Left hindlimb (tissue), 1 donor: ENCODE data around the gene KMT2C.

Experiments
- DNase-seq: peaks from one replicate; pipeline ENCODE4 v3.0.0-alpha.2; 2018

Gene KMT2C

DNA sequence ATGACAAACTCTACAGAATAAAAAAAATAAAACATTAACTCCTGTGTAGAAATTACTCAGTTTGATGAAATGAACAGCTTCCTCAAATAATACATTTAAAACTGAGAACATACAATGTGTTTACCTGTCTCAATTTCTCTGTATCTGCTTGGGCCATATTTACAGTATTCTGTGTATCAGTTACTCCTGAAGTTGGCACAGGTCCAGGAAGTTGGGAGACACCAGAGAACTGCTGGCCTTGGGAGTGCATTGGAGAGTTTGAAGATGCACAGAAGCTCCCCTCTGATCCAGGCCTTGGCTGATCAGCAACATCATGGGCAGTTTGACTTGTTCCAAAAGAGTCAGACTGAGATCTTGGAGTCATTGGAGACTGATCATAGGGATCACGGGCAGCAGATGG lies 255.2 kb downstream of the KMT2C start:
- no peak for DNase-seq

DNA sequence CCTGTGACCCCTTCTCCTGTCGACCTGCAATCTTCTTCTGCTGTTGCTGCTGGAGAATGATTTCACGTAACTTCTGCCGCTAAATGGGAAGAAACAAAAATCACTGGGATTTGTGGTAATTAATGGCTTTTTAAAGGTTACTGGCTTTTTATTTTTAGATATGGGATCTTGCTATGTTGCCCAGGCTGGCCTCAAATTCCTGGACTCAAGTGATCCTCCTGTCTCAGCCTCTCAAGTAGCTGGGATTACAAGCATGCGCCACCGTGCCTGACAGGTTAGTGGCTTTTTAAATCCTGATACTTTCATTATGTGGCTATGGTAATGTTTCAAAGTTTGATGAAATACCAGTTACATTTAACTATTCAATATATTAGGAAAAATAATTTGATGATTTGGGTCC lies 255.8 kb downstream of the KMT2C start:
- no peak for DNase-seq

DNA sequence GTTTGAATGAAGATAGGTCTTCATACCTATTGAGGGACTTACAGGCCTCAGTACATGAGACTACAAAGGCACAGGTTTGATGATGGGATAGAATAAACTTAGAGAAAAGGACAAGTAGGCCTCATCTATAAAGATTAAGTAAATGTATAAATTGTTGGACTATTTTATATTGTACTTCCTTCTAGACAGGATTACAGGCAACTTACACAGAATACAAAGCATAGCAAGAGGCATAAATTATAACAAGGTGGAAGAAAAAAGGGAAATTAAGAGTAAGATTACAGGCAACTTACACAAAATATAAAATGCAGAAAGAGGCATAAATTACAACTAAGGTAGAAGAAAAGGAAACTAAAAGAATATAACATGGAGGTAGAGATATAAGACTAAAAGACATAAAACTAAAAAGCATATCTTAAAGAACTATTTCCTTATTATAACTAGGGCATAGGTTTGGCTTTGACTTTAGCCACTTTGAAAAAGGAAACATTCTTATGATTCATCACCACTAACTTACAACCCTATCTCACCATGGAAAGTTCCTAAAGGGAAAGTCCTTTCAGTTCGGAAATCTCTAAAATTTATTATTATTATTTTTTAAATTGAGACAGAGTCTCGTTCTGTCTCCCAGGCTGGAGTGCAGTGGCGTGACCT lies 257.3 kb downstream of the KMT2C start:
- DNase-seq, result no peak

DNA sequence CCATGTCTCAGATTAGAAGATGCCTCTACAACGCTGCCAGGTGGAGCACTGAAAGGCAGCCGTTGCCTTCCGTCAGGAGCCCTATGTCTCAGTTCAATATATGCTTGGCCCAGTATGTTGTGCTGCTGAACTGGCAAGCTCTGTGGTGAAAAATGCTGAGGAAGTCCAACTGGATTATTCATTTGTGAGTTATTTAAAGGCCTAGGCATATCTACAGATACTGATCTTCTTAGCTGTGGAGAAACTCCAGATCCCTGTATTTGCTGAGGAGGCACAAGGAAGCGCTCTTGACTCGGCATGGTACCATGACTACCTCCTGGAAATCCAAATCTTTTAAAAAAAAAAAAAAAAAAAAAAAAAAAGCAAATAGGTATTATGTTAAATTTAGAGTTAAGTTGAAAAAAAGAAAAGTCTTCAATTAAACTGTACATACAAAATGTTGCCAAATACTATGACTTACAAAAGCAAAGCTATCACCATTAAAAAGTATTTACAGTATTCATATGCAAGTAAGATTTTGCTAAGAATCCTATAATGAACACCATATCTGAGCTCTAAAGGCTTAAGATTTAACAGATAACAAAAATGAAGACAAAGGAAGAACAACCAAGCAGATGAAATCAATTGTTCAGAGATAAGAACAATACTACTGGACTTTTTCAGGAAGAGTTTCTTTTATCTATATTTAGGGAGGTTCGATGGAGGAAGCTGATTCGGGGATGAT lies 258.0 kb downstream of the KMT2C start:
- DNase-seq, result no peak

DNA sequence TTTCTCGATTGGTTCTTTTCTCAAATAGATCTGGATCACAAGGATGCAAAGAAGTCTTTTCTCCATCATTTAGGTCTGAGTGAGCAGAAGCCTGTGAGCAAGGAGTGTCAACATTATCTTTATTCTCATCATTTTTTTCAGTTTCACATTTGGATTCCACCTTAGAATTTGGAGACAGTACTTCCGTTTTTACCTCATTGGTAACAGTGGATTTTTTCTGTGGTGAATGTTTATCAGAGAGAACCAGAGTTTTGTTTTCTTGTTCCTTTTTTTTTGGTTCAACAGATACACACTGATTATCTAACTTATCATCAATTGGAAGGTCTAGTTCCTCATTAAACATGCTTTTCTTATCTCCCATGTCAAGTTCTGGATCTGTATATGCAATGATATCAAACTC lies 259.0 kb downstream of the KMT2C start:
- DNase-seq, result no peak

DNA sequence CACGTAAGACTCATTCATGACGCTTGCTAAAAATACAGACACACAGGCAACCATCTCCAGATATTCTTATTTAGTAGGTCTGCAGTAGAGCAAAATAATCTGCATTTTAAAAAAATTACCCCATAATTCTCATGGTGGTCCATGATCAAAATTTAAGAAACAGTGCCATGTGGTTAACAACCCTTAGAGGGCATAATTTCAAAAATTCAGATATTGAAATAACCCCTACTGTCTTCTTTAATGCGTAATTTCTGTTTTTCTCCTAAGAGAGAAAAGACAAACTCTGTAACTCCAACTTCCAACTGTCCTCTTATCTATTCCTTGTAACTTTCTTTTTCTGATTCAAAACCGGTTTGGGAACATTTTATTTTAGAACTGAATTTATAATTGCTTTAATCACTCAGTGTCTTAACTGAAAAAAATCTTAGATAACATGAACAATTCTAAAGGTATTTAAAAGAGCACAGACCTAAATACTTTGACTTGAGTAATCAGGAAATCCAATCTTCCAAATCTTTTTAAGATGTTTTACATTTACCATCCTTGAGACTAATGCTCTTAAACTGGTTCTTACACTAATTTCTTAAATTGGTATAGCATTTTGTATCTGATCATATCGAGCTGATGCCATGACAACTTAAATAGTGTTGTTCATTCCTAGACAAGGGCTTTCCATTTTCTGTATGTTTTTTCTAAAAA lies 262.3 kb downstream of the KMT2C start:
- DNase-seq, result no peak

DNA sequence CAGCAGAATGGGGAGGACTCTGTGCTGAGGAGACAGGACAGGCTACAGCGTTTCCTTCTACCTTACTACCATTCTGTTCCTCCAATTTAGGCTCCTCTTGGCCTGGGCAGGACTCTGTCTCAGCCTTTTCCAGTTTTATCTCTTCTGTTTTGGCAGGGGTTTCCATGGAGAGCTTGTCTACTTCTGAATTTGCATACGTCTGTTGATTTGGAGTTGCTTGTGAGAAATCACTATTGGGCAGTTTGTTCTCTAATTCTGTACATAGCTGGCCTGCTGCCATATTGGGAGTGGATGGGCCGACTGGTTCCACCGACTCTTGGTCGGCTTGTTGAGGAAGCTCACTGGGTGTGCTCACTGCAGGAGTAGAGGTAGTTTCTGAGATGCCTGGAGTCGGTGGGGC lies 273.5 kb downstream of the KMT2C start:
- DNase-seq, result no peak

DNA sequence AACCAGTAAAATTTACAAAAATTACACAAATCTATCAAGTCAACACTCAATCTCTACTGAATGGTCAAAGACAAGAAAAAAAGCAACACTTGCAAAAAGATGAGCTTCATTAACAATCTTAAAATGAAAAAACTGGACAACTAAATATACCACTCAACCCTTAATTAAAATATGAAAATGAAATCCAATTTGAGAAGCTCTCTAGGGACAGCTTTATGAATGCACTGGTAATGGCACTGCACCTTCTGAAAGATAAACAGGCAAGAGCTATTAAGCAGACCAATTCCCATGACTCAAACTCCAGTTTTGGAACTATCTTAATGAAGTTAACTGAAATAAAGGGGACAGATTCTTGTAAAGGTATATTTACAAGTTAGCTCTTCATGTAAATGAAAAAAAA lies 274.6 kb downstream of the KMT2C start:
- no peak for DNase-seq

DNA sequence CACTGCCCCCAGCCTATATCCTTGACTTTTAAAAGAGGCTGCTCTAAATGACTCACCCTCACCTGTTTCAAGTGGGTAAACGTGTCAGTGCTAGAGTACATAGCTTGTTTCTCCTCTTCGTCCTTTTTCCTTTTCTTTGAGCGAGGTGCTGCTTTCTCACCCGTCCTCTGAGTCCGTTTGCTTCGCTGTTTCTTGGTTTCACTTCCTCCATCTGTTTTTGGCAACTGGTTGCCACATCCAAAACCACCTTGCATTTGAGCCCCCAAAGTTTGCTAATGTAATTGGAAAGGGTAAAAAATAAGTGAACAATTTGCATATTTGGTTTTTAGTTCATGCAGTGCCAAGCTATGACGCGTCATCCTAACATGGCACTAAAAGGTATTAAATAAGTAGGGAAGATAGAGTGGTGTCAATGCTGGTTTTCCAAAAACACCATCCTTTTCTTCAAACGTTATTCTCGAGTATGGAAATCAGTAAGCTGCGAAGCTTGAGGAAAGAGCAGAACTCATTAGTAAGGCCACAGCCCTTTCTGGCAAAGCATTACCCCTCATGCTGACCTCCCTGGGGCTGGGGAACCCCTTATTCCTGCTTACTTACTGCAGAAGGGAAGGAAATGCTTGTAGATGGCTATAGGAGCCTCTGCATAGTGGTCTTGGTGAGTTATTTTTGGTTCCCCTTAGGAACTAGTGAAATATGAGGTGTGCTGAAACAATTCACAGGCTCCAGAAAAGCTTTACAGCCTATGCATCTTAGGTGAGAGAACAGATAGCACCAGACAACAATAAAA lies 276.8 kb downstream of the KMT2C start:
- no peak for DNase-seq

DNA sequence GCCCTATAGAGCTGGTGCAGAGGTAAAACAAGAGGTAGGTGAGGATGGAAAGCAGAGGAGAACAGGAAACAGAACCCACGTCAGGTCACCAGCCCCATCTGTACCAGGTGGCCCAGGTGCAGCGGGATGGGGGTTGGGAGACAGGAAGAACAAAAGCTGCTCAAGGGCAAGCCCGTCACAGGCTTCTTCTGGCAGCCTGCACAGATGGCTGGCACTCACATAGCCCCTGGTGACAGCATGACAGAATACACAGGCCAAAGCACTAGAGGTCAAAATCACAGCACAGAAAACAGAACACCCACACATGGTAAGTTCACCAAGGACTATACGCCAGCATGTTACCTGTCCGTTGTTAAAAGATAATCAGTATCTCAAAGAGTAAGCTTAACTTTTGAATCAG lies 283.5 kb downstream of the KMT2C start:
- DNase-seq, result no peak

DNA sequence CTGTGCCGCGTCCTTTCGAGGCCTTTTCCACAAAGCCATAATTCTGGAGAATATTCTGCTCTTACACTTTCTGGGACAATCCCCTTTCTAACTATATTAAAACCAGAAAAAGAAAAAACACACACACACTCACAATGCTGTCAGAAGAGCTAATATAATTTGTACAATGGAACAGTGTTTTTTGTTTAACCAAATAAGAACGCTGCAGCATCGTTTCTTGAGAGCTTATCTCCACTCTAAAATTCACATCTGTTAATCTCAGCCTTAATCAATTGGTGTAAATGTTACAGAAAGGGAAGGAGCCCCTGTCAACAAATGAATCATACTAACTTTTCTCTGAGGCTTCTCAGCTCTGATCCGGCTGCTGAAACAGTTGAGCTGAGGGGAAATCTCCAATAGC lies 286.4 kb downstream of the KMT2C start:
- DNase-seq, result no peak

DNA sequence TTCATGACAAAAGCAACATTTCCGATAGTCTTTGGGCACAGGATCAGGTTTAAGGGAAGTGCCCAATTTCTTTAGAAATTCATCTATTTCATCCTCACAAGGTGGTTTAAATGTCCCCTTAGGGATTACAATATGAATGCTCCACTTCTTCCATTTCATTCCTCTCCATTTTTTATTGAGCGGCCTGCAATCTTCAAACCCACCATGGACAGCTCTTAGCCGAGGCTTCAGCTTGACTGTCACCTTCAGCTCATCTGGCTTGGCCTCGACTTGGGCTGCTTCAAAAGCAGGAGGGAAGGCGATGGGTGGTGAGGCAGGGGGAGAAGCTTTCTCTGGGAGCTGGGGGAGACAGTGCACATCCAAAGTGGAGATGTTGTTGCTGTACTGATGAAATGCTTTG lies 287.1 kb downstream of the KMT2C start:
- no peak for DNase-seq

DNA sequence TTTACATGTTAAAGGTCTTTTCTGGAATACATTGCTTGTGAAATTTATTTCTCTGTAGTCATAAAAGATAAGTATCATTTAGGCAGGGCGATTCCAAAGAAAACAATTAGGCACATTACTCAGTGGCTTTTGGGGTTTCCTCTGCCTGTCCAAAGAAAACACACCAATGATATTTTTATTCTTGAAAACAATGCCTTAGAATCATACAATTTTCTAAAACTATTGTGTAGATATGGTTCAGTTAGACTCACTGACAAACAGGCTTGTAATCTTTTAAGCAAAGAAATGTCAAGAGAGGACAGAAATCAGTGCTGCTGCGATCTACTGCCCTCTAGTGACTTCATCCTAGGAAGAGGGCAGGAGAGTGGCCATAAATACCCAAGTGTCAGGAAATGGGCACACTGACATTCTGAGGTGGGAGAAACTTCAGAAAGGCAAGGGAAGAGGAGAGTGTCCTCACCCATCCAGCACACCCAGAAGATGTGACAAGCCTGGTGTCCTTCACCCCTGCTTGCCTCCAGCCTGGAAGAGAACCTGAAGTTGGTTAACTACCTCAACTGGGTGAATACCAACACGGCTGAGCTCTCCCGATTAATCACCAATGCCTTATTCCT lies 289.8 kb downstream of the KMT2C start:
- DNase-seq, result no peak

DNA sequence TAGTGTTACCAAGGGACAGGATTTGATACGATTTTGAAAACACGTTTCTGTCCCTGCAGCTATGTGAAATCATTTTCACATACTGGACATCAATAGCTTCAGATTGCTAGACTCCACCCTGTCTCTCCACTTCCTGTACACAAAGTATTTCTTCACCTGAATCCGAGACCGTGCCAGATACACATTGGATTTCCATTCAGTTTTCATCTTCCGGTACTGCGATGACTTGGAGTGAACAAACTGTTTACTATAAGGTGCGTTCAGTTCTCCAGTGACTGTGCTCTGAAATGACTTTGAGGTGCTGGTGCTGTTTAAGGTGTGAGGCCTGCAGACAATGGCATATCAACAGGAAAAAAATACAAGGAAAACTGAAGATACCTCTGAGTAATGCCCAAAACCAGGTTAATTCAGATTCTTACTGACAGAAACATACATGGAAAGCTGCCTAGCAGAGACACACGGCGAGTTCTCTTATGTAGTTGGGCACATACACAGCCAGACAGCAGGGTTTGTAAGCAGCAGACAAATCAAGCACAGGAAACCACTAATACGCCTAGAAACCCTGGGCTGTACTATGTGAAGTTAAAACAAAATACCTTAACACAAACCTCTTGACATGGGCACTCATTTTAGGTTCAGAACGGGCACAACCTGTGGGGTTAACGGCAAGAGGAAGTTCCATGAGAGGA lies 291.1 kb downstream of the KMT2C start:
- no peak for DNase-seq

DNA sequence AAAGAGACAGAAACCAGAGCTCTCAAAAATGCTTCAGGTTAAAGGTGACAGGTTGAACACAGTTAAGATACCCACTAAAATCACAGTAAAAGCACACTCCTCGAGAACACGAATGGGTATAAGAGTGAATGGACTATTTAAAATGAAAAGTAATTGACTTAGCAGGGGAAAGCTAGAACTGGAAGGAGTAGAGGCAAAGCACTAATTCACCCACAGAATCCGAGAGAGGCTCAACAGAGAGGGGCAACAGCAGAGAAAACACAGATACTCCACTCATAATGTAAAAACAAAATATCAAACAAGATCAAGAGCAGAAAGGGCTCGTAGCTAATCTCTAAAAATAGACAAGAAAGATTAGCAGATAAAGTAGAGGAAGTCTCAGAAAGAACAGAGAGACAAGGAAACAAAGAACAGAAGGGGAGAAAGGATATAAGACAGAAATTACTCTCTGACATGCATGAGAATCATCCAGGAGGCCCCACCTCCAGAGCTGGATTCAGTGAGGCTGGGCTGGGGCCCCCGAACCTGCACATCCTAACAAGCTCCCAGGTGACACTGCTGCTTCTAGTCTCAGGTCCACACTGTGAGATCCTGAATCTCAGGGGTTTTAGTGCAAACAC lies 292.7 kb downstream of the KMT2C start:
- no peak for DNase-seq

DNA sequence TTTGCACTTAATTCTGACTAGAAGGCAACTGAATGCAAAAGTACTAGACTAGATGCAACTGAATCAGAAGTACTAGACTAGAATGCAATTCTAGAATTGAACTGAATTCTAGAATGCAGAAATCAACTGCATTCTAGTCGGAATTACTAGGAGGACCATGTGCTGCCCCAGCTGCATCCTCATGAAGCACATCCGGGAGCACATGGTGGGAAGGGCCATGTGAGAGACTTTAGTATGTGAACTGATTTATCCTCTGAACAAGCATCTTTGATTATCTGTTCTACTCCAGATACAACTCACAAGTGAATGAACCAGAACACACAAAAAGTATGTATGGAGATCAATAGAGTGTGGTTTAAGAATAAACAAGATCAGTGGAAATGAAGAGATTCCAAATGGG lies 295.2 kb downstream of the KMT2C start:
- no peak for DNase-seq

DNA sequence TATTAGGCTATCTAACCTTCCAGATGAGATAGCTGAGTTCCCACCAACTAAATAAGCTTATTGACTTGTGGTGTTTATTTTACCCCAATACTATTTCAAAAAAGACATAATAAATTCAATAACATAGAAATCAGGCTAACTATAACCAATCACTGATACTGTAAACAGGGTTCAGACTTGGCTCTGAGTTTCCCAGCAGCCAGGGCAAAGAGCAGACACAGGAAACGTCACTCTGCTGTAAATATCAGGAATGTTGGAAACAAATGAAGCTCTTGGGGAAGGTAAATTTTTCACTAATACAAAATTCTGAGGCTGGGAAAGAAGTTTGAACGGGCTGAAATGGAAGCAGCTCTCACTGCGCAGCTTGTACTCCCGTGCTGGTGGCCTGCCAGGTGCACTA lies 295.7 kb downstream of the KMT2C start:
- DNase-seq, result no peak

DNA sequence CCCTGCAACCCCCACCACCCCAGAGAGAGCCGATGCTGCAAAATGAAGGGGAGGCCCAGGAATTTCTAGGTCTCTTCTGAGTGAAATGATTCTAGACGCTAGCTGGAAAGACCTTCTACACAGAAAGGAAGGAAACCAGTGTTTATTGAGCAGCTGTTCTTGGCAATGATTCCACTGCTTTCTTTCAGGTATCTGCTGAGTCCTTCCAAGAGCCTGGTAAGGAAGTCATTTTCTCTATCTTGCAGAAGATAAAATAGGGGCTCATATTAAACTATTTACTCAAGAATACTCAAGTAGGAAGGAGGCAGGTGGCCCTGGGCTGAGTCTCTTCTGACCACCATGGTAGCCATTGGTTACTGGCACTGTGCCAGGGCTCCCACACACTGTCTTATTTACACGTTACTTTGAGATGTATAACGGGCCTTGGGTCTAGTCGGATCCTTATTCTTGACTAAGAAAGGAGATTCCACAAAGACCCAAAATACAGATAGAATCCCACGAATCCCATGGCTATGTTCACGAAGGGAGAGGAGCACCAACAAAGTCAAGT lies 298.3 kb downstream of the KMT2C start:
- no peak for DNase-seq

DNA sequence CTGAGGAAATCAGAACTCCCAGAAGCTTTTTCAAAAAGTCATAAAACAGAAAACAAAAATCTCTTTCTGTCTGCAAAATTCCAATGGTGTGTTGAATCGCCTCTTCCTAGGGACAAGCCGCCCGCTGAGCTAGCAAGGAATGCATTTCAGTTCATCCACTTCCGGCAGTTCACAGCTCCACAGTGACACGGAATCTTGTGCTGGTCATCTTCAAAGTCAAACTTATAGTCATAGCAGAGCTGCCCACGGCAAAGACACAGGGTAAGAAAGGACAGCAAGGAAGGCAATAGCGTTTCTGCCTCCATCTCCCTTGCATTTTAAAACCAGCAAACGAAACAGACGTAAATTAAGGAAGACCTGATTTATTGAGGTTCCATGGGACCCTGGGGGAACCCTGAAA lies 299.1 kb downstream of the KMT2C start:
- DNase-seq, result no peak

DNA sequence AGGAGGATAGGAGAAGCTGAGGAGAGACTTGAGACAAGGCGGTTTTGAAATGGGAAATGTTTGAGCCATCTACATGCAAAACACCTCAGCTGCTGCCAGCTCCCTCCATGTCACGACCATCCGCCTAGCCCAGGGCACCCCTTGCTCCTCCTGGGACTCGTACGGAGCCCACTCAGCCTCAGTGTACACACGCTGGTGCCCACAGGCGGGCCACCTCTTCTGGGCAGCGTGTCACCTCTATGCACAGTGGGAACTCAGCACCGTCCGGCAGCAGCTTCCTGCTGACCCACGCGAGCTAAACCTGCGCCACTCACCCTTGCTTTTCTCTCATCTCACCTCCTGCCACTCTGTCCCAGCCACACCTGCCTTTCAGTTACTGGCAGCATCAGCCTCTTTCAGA lies 302.0 kb downstream of the KMT2C start:
- DNase-seq, result no peak

DNA sequence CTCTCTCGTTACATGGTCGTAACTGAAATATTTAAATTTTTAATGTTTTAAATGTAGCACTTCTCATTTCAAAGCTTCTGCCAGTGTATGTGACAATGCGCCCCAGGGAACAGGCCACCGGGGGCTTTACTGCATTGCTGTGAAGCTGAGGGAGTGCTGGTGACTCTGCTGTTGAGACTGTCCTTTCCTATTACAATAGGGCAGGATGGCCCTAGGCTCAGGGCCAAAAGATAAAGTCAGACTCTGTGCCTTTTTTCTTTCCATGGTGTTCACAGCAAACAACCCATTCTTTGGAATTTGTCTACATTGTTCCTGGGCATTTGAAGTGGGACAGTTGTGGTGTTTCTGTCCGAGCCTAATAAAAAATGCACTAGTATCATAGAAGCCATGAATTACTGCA lies 303.0 kb downstream of the KMT2C start:
- no peak for DNase-seq
